Heart left ventricle (tissue), 13 donors: ENCODE results near the gene CPLANE1.

ENCODE experiments used
- POLR2A ChIP-seq, 2 donors: fragments of 450-650 bp; IDR thresholded peaks; one replicate each; pipeline ENCODE4 v1.6.1; 2017; ENCODE audit warnings: antibody characterized with exemption in 2 of 2, mild to moderate bottlenecking in 2 of 2, moderate library complexity in 2 of 2
- TF ChIP-seq, protein P1 (sequence below), 12 donors: fragments of 200-600 bp; sonication (generic) in 4 of 12; IDR thresholded peaks; one replicate each; pipeline versions ENCODE4 v1.5.0 to v1.8.0; 2018 to 2022; ENCODE audit warnings: antibody characterized with exemption in 12 of 12, mild to moderate bottlenecking in 5 of 12
- donor health status: ischemic (EF 13 %, LVEDD 7.1; RV severe dilation, severe dysfunction).
- donor health status: DM: no; HTN: yes; CAD: no.
- donor health status: DM: no; HTN: no; CAD: no.
- donor health status: ischemic (EF 25% LVEDD 6.9; RV normal size, moderate dysfunction).
- donor health status: ischemic (EF 25% LVEDD 5.7; RV mildly dilated, moderate dysfunction).
- donor health status: ischemic (EF 35%, LVEDD 5.7; RV mildly dilated, moderate dysfunction).
- donor health status: nonischemic (EF 11% LVEDD 7.7; RV severe dilation, severe dysfunction).
- donor health status: DM: yes; HTN: yes; CAD: no.
- donor health status: PGD.
- donor health status: ischemic (EF 29% LVEDD 5.4; RV normal size, mild dysfunction).
- donor health status: nonischemic (EF 23%, LVEDD 6.1; RV moderate dilation, normal function).

DNA sequence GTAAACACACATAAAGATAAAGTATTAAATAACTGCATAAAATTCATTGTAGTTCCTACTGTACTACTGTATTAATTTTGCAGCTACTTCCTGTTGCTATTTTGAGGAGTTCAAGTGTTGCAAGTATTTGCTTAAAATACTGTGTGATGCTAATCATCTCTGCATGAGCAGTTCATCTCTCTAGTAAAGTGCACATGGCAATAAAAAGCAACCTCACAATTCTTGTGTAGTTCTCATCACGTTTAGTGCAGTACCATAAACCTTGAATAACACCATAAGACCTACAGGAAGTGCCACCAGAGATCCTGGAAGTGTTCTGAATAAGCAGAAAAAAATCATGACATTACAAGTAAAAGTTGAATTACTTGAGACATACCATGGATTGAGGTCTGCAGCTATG is 34.6 kb downstream of the CPLANE1 start:
- TF ChIP-seq, protein P1, sequence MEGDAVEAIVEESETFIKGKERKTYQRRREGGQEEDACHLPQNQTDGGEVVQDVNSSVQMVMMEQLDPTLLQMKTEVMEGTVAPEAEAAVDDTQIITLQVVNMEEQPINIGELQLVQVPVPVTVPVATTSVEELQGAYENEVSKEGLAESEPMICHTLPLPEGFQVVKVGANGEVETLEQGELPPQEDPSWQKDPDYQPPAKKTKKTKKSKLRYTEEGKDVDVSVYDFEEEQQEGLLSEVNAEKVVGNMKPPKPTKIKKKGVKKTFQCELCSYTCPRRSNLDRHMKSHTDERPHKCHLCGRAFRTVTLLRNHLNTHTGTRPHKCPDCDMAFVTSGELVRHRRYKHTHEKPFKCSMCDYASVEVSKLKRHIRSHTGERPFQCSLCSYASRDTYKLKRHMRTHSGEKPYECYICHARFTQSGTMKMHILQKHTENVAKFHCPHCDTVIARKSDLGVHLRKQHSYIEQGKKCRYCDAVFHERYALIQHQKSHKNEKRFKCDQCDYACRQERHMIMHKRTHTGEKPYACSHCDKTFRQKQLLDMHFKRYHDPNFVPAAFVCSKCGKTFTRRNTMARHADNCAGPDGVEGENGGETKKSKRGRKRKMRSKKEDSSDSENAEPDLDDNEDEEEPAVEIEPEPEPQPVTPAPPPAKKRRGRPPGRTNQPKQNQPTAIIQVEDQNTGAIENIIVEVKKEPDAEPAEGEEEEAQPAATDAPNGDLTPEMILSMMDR (IDR thresholded peaks at IDR 0.05) = no peak
- no peak for TF ChIP-seq POLR2A (IDR thresholded peaks at IDR 0.05)
